AG09309 (cell line): Measurements from ENCODE around the gene RBMS1.

Experiments used
- DNase-seq: peaks from one replicate; pipeline ENCODE4 v3.0.0-alpha.2; 2010; ENCODE audit warnings: low read depth
- H3K4me3 ChIP-seq: 2 replicates; pipeline ENCODE4 v1.5.1; 2011; ENCODE audit warnings: mild to moderate bottlenecking, low read depth, low read length, moderate library complexity; ENCODE audit not compliant: control insufficient read depth
- TF ChIP-seq, protein P1 (sequence below): IDR thresholded peaks from 2 replicates; pipeline ENCODE4 v1.5.1; 2011; ENCODE audit warnings: mild to moderate bottlenecking, low read depth, low read length, inconsistent platforms; ENCODE audit not compliant: insufficient read depth, control insufficient read depth; ENCODE audit errors: missing control alignments

Gene RBMS1

GRCh38 chr2:160365716-160366367 lies 127.8 kb downstream of the RBMS1 start:
- TF ChIP-seq, protein P1, sequence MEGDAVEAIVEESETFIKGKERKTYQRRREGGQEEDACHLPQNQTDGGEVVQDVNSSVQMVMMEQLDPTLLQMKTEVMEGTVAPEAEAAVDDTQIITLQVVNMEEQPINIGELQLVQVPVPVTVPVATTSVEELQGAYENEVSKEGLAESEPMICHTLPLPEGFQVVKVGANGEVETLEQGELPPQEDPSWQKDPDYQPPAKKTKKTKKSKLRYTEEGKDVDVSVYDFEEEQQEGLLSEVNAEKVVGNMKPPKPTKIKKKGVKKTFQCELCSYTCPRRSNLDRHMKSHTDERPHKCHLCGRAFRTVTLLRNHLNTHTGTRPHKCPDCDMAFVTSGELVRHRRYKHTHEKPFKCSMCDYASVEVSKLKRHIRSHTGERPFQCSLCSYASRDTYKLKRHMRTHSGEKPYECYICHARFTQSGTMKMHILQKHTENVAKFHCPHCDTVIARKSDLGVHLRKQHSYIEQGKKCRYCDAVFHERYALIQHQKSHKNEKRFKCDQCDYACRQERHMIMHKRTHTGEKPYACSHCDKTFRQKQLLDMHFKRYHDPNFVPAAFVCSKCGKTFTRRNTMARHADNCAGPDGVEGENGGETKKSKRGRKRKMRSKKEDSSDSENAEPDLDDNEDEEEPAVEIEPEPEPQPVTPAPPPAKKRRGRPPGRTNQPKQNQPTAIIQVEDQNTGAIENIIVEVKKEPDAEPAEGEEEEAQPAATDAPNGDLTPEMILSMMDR = no peak
- H3K4me3 ChIP-seq = no peak overlapping the region
- no peak for DNase-seq

- no peak for DNase-seq
- TF ChIP-seq, protein P1 = no peak
- H3K4me3 ChIP-seq = no peak overlapping the region
Measured at GRCh38 chr2:160364364-160364763, 129.2 kb downstream of the RBMS1 start.

- TF ChIP-seq, protein P1 = no peak
- no peak overlapping the region for H3K4me3 ChIP-seq
- no peak for DNase-seq
Measured at GRCh38 chr2:160363961-160364360, 129.6 kb downstream of the RBMS1 start.

DNA sequence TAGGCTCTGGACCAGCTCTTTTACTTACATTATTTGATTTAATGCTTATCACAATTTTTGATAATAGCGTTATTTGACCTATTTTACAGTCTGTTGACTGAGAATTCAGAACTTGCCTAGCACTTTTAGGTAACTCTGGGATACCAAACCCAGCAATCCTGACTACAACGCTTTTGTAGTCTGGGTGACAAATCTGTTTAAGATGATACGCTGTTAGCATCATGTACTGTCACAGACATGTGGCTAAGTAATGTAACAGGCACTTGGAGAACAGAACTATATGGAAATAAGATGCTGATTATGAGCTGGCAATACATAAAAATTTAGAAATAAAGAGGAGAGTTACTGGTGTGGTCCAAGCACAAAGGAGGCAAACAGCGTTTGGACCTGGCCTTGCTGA lies 130.6 kb downstream of the RBMS1 start:
- H3K4me3 ChIP-seq = no peak overlapping the region
- DNase-seq = no peak
- TF ChIP-seq, protein P1 = no peak

DNA sequence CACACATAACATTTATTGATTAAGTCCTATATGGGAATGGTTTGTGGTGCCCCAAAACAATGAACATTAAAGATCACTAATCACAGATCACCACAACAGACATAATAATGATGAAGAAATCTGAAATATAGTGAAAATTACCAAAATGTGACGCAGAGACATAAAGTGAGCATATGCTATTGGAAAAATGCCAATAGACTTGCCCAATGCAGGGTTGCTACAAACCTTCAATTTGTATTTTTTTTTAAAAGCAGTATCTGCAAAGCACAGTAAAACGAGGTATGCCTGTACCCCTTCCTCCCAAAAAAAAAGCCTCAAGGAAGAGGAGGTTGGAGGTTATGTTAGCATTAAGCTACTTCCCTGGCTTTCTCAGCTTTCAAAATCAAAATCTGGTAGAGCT lies 131.1 kb downstream of the RBMS1 start:
- no peak for DNase-seq
- no peak overlapping the region for H3K4me3 ChIP-seq
- TF ChIP-seq, protein P1 = no peak

- TF ChIP-seq, protein P1 = no peak
- DNase-seq = no peak
Measured at GRCh38 chr2:160362018-160362417, 131.6 kb downstream of the RBMS1 start.

More at GRCh38 chr2:160362018-160362417, 131.6 kb downstream of the RBMS1 start:
- no peak overlapping the region for H3K4me3 ChIP-seq
